SU-DHL-6 (cell line): Measurements from ENCODE around the gene BRD3OS.
A peak's percentile ranks its signal among the peaks of the same experiment; 100 is the strongest.
"Not testable (repeated sequence)": the region's sequence is repeated elsewhere in the genome, so short reads cannot be mapped to it uniquely, and the experiment has no call there.

ENCODE experiments used
- H2AFZ ChIP-seq: fragments of 200-600 bp; sonication (generic); 2 replicates; pipeline ENCODE4 v1.6.1; 2014; ENCODE audit warnings: low read depth, mild to moderate bottlenecking, moderate library complexity, mixed read lengths, antibody characterized with exemption, low read length; ENCODE audit not compliant: severe bottlenecking
- H3F3A ChIP-seq: fragments of 200-600 bp; shearing (Covaris generic); 2 replicates; pipeline ENCODE4 v1.6.0; 2016; ENCODE audit warnings: antibody characterized with exemption, mild to moderate bottlenecking; ENCODE audit not compliant: insufficient read depth
- H3K27ac ChIP-seq: fragments of 200-600 bp; sonication (generic); 2 replicates; pipeline ENCODE4 v1.5.1; 2016; ENCODE audit warnings: low read depth, mild to moderate bottlenecking, low read length, moderate library complexity, mixed read lengths
- H3K27me3 ChIP-seq: fragments of 200-600 bp; sonication (generic), shearing (Covaris generic); 2 replicates; pipeline ENCODE4 v1.6.0; 2014; ENCODE audit warnings: mild to moderate bottlenecking, low read length
- H3K36me3 ChIP-seq: fragments of 200-600 bp; sonication (generic); 2 replicates; pipeline ENCODE4 v1.6.1; 2014; ENCODE audit warnings: mild to moderate bottlenecking, low read length, mixed read lengths
- H3K4me2 ChIP-seq: fragments of 300-600, 200-600 bp; shearing (Covaris generic), sonication (generic); 2 replicates; pipeline ENCODE4 v1.6.0; 2014; ENCODE audit warnings: low read length, low read depth, mild to moderate bottlenecking; ENCODE audit not compliant: poor library complexity, severe bottlenecking
- H3K4me3 ChIP-seq: fragments of 200-600 bp; sonication (generic); 2 replicates; pipeline ENCODE4 v1.5.1; 2014; ENCODE audit warnings: antibody characterized with exemption, low read length, mild to moderate bottlenecking, mixed read lengths; ENCODE audit not compliant: insufficient read depth, poor library complexity, severe bottlenecking
- H3K79me2 ChIP-seq: fragments of 200-600 bp; sonication (generic); 2 replicates; pipeline ENCODE4 v1.6.1; 2014; ENCODE audit warnings: mild to moderate bottlenecking, low read length, moderate library complexity; ENCODE audit not compliant: insufficient read depth
- H3K9ac ChIP-seq: fragments of 200-600 bp; sonication (generic); 2 replicates; pipeline ENCODE4 v1.7.0; 2014; ENCODE audit warnings: mild to moderate bottlenecking, low read length
- H3K9me2 ChIP-seq: fragments of 200-600 bp; sonication (generic); replicated peaks from 2 replicates; pipeline ENCODE4 v1.6.1; 2014; ENCODE audit warnings: low read length; ENCODE audit not compliant: insufficient read depth
- H3K9me3 ChIP-seq: fragments of 200-600 bp; sonication (generic); 2 replicates; pipeline ENCODE4 v1.6.1; 2014; ENCODE audit warnings: low read length, mixed read lengths; ENCODE audit not compliant: insufficient read depth
- H4K20me1 ChIP-seq: fragments of 200-600 bp; sonication (generic); 2 replicates; pipeline ENCODE4 v1.6.1; 2014; ENCODE audit warnings: low read depth, mild to moderate bottlenecking, antibody characterized with exemption, low read length, moderate library complexity, mixed read lengths
- CTCF ChIP-seq: fragments of 200-600 bp; sonication (generic); IDR thresholded peaks from one replicate; pipeline ENCODE4 v1.5.1; 2017; ENCODE audit warnings: antibody characterized with exemption, mild to moderate bottlenecking, low read length, moderate library complexity; ENCODE audit not compliant: insufficient read depth, poor library complexity, severe bottlenecking
- EZH2phosphoT487 ChIP-seq: fragments of 200-600 bp; sonication (generic), shearing (Covaris generic); conservative IDR thresholded peaks from 2 replicates; pipeline ENCODE4 v1.6.1; 2018; ENCODE audit warnings: mild to moderate bottlenecking, antibody characterized with exemption, low read length, moderate library complexity, mixed read lengths

The BRD3OS gene

DNA sequence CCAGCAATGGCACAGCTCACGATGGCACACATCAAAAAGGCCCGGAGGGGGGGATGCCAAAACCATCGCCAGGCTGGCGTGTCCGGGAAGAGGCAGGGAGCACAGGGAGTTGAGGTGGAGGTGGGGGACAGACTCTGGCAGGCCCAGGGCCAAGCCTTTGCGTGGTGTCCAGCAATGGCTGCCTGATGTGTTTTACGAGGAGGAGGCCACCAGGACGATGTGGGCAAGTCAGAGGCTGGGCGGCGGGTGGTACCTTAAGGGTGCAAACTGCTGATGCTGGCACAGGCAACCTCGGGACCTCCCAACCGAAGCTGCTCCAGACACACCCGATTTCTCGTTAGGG, 37.9 kb upstream of the BRD3OS start:
- TF ChIP-seq EZH2phosphoT487 (no peak), CTCF (no peak)
- Histone ChIP-seq H4K20me1 (peaks cover 4% of the 10 kb centered on the region; the same call in 1 of the 2 replicates), H2AFZ (no peak overlapping the region), H3K9me2 (no peaks in the 10 kb centered on the region), H3K79me2 (peaks cover 87% of the 10 kb centered on the region), H3K9ac (no peak overlapping the region), H3K4me3 (no peak overlapping the region), H3K36me3 (no peaks in the 10 kb centered on the region), H3K27me3 (no peaks in the 10 kb centered on the region), H3K27ac (no peak overlapping the region), H3K4me2 (no peak overlapping the region), H3K9me3 (no peaks in the 10 kb centered on the region), H3F3A (peaks cover 8% of the 10 kb centered on the region)

DNA sequence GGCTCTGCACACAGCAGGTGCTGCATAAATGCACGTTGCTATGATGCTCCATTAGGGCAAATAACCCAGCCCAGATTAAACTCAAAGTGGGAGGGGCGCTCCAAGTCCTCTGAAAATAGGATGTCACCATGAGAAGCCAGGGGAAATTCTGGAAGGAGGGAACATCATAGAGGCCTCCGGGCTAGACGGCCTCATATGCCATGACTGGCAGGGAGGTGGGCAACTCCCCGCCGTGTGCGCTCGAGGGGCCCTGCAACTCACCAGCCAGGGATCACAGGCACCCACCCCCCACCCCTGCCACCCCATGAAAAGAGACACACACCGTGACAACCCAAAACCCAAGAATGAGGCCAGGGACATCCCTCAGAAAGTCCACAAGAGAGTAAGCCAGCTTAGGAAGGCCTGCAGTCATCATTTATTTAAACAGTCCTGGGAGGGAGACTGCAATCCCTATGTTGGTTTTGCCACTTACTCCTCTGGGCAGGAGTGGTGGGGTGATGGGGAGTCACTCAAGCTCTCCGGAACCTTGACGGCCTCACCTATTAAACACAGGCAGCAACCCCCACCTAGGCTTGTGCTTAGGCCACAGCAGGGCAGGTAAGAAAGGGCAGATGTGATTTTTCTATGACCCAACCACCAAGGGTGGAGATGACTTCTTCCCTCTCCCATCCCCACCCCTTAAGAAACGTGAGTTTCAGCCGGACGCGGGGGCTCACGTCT, 37.2 kb upstream of the BRD3OS start:
- H3K9me3 ChIP-seq = no peaks in the 10 kb centered on the region
- no peak overlapping the region for H3K9ac ChIP-seq
- peaks cover 1% of the 10 kb centered on the region; the same call in 1 of the 2 replicates for H3F3A ChIP-seq
- no peak overlapping the region for H3K4me2 ChIP-seq
- peaks cover 4% of the 10 kb centered on the region; the same call in 1 of the 2 replicates for H4K20me1 ChIP-seq
- H2AFZ ChIP-seq = no peak overlapping the region
- H3K36me3 ChIP-seq = no peaks in the 10 kb centered on the region
- no peak overlapping the region for H3K4me3 ChIP-seq
- no peaks in the 10 kb centered on the region for H3K9me2 ChIP-seq
- H3K27me3 ChIP-seq = no peaks in the 10 kb centered on the region
- peaks cover 80% of the 10 kb centered on the region for H3K79me2 ChIP-seq
- H3K27ac ChIP-seq = no peak overlapping the region
- no peak for TF ChIP-seq EZH2phosphoT487
- TF ChIP-seq CTCF = no peak

DNA sequence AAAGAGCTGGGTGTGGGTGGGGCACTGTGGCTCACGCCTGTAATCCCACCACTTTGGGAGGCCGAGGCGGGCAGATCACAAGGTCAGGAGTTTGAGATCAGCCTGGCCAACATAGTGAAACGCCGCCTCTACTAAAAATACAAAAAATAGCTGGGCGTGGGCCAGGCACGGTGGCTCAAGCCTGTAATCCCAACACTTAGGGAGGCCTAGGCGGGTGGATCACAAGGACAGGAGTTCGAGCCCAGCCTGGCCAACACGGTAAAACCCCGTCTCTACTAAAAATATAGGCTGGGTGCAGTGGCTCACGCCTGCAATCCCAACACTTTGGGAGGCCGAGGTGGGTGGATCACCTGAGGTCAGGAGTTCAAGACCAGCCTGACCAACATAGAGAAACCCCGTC, 36.5 kb upstream of the BRD3OS start:
- peaks cover 75% of the 10 kb centered on the region for H3K79me2 ChIP-seq
- not testable (repeated sequence) for H3F3A ChIP-seq, H3K9ac ChIP-seq, H3K27ac ChIP-seq, H3K27me3 ChIP-seq, H4K20me1 ChIP-seq, H3K36me3 ChIP-seq, H2AFZ ChIP-seq, H3K9me2 ChIP-seq, H3K4me2 ChIP-seq, H3K9me3 ChIP-seq, H3K4me3 ChIP-seq

GRCh38 chr9:133989625-133990365, 35.5 kb upstream of the BRD3OS start:
- Histone ChIP-seq H3K9ac (peak overlapping the region; percentile 83), H3K27ac (peak overlapping the region; percentile 75), H3K4me2 (peak overlapping the region; percentile 87), H3K79me2 (peaks cover 66% of the 10 kb centered on the region), H3K9me3 (no peaks in the 10 kb centered on the region), H3F3A (no peaks in the 10 kb centered on the region), H3K4me3 (peak overlapping the region; percentile 80), H3K27me3 (no peaks in the 10 kb centered on the region), H2AFZ (no peak overlapping the region), H3K36me3 (no peaks in the 10 kb centered on the region), H4K20me1 (peaks cover 4% of the 10 kb centered on the region; the same call in 1 of the 2 replicates), H3K9me2 (no peaks in the 10 kb centered on the region)
- TF ChIP-seq CTCF (no peak), EZH2phosphoT487 (no peak)
